PFSK-1 (cell line): Measurements from ENCODE around the gene CYLD.

ENCODE experiments used
- FOXP2 ChIP-seq: optimal IDR thresholded peaks from 2 replicates; pipeline ENCODE3; 2011; ENCODE audit warnings: borderline replicate concordance, control low read depth, inconsistent platforms; ENCODE audit not compliant: insufficient read depth; ENCODE audit errors: extremely low read length, extremely low read depth
- POLR2AphosphoS5 ChIP-seq: IDR thresholded peaks from 2 replicates; pipeline ENCODE4 v1.6.1; 2012; ENCODE audit warnings: low read depth, mild to moderate bottlenecking, control low read depth, low read length, moderate library complexity
- REST ChIP-seq, 2 experiments: IDR thresholded peaks; 2 replicates each; pipeline versions ENCODE4 v1.6.1 to v1.8.0; 2011 to 2012; ENCODE audit warnings: low read depth in 2 of 2, low read length in 2 of 2, control low read depth in 1 of 2, inconsistent platforms in 1 of 2, mild to moderate bottlenecking in 1 of 2, moderate library complexity in 1 of 2; ENCODE audit not compliant: insufficient read depth in 1 of 2
- SIN3A ChIP-seq: IDR thresholded peaks from 2 replicates; pipeline ENCODE4 v1.6.1; 2012; ENCODE audit warnings: mild to moderate bottlenecking, low read length, moderate library complexity, borderline replicate concordance; ENCODE audit not compliant: insufficient read depth
- TAF1 ChIP-seq: IDR thresholded peaks from 2 replicates; pipeline ENCODE4 v1.6.1; 2012; ENCODE audit warnings: low read length, control low read depth, borderline replicate concordance; ENCODE audit not compliant: insufficient read depth

CYLD gene

GRCh38 chr16:50818380-50818779 is 76.5 kb downstream of the CYLD start:
- TF ChIP-seq TAF1 (no peak), REST (IDR thresholded peaks at IDR 0.05; ENCODE audit: insufficient read depth in 1 of 2, low read depth in 2 of 2, low read length in 2 of 2) (no peak), POLR2AphosphoS5 (no peak), FOXP2 (no peak), SIN3A (no peak)

- TF ChIP-seq TAF1 = no peak
- TF ChIP-seq SIN3A = no peak
- TF ChIP-seq FOXP2 = no peak
- no peak for TF ChIP-seq POLR2AphosphoS5
- TF ChIP-seq REST (IDR thresholded peaks at IDR 0.05; ENCODE audit: insufficient read depth in 1 of 2, low read depth in 2 of 2, low read length in 2 of 2) = no peak
Measured at GRCh38 chr16:50819706-50820105, 77.8 kb downstream of the CYLD start.

- TF ChIP-seq TAF1 = no peak
- no peak for TF ChIP-seq REST (IDR thresholded peaks at IDR 0.05; ENCODE audit: insufficient read depth in 1 of 2, low read depth in 2 of 2, low read length in 2 of 2)
- no peak for TF ChIP-seq POLR2AphosphoS5
- no peak for TF ChIP-seq SIN3A
- TF ChIP-seq FOXP2 = no peak
Measured at GRCh38 chr16:50820225-50820624, 78.3 kb downstream of the CYLD start.

- TF ChIP-seq FOXP2 (no peak), POLR2AphosphoS5 (no peak), TAF1 (no peak), REST (IDR thresholded peaks at IDR 0.05; ENCODE audit: insufficient read depth in 1 of 2, low read depth in 2 of 2, low read length in 2 of 2) (no peak), SIN3A (no peak)
Measured at GRCh38 chr16:50821586-50821985, 79.7 kb downstream of the CYLD start.

GRCh38 chr16:50822671-50823070 is 80.8 kb downstream of the CYLD start:
- TF ChIP-seq SIN3A = no peak
- TF ChIP-seq TAF1 = no peak
- TF ChIP-seq REST (IDR thresholded peaks at IDR 0.05; ENCODE audit: insufficient read depth in 1 of 2, low read depth in 2 of 2, low read length in 2 of 2) = no peak
- TF ChIP-seq POLR2AphosphoS5 = no peak
- no peak for TF ChIP-seq FOXP2
